Measurements from ENCODE around the gene PCDHGB2. TPM values are rescaled to one million over a fixed set of nuclear protein-coding genes. Genes with fewer than 3 reads are reported as not detected.
"Not testable (repeated sequence)": the region's sequence is repeated elsewhere in the genome, so short reads cannot be mapped to it uniquely, and the experiment has no call there.

Gene PCDHGB2
- polyA plus RNA-seq, 10 donors = 1.9 to 2.6 (median 2.2) TPM

DNA sequence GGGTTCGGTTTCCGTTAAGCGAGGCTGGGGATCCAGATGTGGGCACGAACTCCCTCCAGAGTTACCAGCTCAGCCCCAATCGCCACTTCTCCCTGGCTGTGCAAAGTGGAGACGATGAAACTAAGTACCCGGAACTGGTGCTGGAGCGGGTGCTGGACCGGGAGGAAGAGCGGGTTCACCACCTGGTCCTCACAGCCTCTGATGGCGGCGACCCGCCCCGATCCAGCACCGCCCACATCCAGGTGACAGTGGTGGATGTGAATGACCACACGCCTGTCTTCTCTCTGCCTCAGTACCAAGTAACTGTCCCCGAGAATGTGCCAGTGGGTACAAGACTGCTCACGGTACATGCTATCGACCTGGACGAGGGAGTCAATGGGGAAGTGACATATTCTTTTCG lies 23.6 kb downstream of the PCDHGB2 start:
- DNase-seq = no peak

DNA sequence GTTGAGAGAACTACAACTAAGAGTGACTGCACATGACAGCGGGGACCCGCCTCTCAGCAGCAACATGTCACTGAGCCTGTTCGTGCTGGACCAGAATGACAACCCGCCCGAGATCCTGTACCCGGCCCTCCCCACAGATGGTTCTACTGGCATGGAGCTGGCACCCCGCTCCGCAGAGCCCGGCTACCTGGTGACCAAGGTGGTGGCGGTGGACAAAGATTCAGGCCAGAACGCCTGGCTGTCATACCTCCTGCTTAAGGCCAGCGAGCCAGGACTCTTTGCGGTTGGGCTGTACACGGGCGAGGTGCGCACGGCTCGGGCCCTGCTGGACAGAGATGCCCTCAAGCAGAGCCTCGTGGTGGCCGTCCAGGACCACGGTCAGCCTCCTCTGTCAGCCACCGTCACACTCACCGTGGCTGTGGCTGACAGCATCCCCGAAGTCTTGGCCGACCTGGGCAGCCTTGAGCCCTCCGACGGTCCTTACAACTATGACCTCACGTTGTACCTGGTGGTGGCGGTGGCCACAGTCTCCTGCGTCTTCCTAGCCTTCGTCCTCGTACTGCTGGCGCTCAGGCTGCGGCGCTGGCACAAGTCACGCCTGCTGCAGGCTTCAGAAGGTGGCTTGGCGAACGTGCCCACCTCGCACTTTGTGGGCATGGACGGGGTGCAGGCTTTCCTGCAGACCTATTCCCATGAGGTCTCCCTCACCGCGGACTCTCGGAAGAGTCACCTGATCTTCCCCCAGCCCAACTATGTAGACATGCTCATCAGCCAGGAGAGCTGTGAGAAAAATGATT lies 24.9 kb downstream of the PCDHGB2 start:
- no peak for DNase-seq

DNA sequence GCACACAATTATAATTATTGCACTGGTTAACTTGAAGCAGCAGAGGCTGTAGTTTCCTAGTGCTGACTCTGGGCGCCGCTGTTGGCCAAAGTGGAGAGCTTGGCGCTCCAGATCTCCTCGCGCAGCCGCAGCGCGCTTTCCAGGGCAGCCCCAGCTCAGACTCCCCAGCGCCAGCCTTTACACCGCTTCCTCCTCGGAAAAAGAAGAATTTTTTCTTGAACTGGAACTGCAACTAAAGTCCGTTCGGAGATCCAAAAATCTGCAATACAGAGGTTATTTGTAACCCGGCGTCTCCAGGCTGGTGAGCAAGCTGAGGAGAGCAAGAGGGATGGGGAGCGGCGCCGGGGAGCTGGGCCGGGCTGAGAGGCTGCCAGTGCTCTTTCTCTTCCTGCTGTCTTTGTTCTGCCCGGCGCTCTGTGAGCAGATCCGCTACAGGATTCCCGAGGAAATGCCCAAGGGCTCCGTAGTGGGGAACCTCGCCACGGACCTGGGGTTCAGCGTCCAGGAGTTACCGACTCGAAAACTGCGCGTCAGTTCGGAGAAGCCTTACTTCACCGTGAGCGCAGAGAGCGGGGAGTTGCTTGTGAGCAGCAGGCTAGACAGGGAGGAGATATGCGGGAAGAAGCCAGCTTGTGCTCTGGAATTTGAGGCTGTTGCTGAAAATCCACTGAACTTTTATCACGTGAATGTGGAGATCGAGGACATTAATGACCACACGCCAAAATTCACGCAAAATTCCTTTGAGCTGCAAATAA lies 27.9 kb downstream of the PCDHGB2 start, which contains the start of gene PCDHGB4:
Gene PCDHGB4 (plus strand): TSS at position 142 of the 755 bp plus-strand sequence. CDS start 187 bp downstream, at position 329.
- DNase-seq = not testable (repeated sequence)

DNA sequence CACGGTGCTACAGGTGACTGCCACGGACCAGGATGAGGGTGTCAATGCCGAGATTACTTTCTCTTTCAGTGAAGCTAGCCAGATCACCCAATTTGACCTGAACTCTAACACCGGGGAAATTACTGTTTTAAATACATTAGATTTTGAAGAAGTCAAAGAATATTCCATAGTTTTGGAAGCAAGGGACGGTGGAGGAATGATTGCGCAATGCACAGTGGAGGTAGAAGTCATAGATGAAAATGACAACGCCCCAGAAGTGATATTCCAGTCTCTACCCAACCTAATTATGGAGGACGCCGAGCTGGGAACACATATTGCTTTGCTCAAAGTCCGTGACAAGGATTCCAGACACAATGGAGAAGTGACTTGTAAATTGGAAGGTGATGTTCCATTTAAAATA lies 28.9 kb downstream of the PCDHGB2 start:
- no peak for DNase-seq

DNA sequence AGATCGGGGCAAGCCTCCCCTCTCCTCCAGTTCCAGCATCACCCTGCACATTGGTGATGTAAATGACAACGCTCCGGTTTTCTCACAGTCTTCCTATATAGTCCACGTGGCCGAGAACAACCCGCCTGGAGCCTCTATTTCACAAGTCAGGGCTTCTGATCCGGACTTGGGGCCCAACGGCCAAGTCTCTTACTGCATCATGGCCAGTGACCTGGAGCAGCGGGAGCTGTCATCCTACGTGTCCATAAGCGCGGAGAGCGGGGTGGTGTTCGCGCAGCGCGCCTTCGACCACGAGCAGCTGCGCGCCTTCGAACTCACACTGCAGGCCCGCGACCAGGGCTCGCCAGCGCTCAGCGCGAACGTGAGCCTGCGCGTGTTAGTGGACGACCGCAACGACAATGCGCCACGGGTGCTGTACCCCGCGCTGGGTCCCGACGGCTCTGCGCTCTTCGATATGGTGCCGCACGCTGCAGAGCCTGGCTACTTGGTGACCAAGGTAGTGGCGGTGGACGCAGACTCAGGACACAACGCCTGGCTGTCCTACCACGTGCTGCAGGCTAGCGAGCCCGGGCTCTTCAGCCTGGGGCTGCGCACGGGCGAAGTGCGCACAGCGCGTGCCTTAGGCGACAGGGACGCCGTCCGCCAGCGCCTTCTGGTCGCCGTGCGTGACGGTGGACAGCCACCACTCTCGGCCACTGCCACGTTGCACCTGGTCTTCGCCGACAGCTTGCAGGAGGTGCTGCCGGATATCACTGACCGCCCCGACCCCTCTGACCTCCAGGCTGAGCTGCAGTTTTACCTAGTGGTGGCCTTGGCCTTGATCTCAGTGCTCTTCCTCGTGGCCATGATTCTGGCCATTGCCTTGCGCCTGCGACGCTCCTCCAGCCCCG lies 29.6 kb downstream of the PCDHGB2 start:
- DNase-seq = no peak

DNA sequence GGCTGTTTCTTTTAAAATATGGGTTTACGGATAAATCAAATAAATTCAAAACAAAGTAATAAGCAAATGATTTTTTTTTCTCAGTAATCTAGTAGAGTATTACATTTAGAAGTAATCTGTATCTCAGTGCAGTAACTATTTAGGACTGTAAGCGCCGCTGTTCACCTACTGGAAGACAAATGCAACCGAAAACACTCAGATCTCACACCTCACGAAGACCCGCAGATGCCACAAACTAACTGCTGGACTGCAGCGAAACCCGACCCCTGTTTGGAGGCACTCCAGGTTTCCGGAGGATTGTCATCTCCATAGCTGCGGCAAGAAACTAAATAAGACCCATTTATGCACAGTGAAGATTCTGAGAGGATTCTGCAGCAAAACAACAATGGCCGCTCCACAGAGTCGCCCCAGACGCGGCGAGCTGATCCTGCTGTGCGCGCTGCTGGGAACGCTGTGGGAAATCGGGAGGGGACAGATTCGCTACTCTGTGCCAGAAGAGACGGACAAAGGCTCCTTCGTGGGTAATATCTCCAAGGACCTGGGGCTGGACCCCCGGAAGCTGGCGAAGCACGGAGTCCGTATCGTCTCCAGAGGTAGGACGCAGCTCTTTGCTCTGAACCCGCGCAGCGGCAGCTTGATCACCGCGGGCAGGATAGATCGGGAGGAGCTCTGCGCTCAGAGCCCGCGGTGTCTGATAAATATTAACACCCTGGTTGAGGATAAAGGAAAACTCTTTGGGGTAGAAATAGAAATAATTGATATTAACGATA lies 32.8 kb downstream of the PCDHGB2 start, which contains the start of gene PCDHGA8:
Gene PCDHGA8 (plus strand): TSS at position 205 of the 770 bp plus-strand sequence. CDS start 181 bp downstream, at position 386.
- DNase-seq = no peak

DNA sequence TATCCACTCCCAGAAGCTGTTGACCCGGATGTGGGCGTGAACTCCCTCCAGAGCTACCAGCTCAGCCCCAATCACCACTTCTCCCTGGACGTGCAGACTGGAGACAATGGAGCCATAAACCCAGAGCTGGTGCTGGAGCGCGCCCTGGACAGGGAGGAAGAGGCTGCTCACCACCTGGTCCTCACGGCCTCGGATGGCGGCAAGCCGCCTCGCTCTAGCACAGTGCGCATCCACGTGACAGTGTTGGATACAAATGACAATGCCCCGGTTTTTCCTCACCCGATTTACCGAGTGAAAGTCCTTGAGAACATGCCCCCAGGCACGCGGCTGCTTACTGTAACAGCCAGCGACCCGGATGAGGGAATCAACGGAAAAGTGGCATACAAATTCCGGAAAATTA lies 33.5 kb downstream of the PCDHGB2 start:
- no peak for DNase-seq

DNA sequence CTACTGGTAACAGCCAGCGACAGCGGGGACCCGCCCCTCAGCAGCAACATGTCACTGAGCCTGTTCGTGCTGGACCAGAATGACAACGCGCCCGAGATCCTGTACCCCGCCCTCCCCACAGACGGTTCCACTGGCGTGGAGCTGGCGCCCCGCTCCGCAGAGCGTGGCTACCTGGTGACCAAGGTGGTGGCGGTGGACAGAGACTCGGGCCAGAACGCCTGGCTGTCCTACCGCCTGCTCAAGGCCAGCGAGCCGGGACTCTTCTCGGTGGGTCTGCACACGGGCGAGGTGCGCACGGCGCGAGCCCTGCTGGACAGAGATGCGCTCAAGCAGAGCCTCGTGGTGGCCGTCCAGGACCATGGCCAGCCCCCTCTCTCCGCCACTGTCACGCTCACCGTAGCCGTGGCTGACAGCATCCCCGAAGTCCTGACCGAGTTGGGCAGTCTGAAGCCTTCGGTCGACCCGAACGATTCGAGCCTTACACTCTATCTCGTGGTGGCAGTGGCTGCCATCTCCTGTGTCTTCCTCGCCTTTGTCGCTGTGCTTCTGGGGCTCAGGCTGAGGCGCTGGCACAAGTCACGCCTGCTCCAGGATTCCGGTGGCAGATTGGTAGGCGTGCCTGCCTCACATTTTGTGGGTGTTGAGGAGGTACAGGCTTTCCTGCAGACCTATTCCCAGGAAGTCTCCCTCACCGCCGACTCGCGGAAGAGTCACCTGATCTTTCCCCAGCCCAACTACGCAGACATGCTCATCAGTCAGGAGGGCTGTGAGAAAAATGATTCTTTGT lies 34.8 kb downstream of the PCDHGB2 start:
- DNase-seq = not testable (repeated sequence)

DNA sequence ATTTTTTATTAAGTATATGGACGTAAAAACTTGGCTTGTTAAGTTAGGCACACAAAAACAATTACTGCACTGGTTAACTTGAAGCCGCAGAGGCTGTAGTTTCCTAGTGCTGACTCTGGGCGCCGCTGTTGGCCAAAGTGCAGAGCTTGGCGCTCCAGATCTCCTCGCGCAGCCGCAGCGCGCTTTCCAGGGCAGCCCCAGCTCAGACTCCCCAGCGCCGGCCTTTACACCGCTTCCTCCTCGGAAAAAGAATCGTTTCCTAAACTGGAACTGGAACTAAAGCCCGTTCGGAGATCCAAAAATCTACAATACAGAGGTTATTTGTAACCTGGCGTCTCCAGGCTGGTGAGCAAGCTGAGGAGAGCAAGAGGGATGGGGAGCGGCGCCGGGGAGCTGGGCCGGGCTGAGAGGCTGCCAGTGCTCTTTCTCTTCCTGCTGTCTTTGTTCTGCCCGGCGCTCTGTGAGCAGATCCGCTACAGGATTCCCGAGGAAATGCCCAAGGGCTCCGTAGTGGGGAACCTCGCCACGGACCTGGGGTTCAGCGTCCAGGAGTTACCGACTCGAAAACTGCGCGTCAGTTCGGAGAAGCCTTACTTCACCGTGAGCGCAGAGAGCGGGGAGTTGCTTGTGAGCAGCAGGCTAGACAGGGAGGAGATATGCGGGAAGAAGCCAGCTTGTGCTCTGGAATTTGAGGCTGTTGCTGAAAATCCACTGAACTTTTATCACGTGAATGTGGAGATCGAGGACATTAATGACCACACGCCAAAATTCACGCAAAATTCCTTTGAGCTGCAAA lies 38.2 kb downstream of the PCDHGB2 start, which contains the start of gene PCDHGB5:
Gene PCDHGB5 (plus strand): TSS at position 192 of the 796 bp plus-strand sequence. CDS start 181 bp downstream, at position 373.
- DNase-seq = peak in 1 of 3 donors; percentile 24

DNA sequence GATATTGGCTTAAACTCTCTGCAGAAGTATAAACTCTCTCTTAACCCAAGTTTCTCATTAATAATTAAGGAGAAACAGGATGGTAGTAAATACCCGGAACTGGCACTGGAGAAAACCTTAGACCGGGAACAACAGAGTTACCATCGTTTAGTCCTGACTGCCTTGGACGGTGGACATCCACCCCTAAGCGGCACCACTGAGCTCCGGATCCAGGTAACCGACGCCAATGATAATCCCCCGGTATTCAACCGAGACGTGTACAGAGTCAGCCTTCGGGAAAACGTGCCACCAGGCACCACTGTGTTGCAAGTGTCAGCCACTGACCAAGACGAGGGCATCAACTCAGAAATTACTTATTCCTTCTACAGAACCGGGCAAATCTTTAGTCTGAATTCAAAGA lies 38.8 kb downstream of the PCDHGB2 start:
- DNase-seq = no peak

DNA sequence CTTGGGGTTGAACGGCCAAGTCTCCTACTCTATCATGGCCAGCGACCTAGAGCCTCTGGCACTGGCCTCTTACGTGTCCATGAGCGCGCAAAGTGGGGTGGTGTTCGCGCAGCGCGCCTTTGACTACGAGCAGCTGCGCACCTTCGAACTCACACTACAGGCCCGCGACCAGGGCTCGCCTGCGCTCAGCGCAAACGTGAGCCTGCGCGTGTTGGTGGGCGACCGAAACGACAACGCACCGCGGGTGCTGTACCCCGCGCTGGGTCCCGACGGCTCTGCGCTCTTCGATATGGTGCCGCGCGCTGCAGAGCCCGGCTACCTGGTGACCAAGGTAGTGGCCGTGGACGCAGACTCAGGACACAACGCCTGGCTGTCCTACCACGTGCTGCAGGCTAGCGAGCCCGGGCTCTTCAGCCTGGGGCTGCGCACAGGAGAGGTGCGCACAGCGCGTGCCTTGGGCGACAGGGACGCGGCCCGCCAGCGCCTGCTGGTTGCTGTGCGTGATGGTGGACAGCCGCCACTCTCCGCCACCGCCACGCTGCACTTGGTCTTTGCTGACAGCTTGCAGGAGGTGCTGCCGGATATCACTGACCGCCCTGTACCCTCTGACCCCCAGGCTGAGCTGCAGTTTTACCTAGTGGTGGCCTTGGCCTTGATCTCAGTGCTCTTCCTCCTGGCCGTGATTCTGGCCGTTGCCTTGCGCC lies 39.9 kb downstream of the PCDHGB2 start:
- DNase-seq = no peak

DNA sequence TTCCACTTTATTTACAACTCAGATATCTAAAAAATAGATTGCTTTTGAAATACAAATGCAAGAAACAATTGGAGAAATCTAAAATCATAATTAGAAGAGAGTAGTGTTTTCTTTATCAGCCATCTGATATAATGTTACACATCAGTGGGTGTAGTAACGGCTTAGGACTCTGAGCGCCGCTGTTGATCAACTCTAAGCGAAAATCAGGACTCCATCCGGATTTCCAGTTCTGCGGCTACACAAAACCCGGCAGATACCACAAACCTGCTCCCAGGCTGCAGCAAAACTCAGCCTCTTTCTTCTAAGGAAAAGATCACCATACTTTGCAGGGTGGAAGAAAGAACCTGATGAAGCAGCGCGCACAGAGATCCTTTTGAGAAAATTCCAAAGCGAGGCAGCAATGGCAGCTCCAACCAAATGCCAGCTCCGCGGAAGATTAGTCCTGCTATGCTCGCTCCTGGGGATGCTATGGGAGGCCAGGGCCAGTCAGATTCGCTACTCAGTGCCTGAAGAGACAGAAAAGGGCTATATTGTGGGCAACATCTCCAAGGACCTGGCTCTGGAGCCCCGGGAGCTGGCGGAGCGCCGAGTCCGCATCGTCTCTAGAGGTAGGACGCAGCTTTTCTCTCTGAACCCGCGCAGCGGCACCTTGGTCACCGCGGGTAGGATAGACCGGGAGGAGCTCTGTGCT lies 42.9 kb downstream of the PCDHGB2 start, which contains the start of gene PCDHGA9:
Gene PCDHGA9 (plus strand): TSS at position 226 of the 691 bp plus-strand sequence. CDS start 175 bp downstream, at position 401.
- no peak for DNase-seq

DNA sequence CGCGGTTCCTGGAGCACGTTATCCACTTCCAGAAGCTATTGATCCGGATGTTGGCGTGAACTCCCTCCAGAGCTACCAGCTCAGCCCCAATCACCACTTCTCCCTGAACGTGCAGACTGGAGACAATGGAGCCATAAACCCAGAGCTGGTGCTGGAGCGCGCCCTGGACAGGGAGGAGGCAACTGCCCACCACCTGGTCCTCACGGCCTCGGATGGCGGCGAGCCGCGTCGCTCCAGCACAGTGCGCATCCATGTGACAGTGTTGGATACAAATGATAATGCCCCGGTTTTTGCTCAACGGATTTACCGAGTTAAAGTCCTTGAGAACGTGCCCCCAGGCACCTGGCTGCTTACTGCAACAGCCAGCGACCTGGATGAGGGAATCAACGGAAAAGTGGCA lies 43.6 kb downstream of the PCDHGB2 start:
- DNase-seq = no peak

DNA sequence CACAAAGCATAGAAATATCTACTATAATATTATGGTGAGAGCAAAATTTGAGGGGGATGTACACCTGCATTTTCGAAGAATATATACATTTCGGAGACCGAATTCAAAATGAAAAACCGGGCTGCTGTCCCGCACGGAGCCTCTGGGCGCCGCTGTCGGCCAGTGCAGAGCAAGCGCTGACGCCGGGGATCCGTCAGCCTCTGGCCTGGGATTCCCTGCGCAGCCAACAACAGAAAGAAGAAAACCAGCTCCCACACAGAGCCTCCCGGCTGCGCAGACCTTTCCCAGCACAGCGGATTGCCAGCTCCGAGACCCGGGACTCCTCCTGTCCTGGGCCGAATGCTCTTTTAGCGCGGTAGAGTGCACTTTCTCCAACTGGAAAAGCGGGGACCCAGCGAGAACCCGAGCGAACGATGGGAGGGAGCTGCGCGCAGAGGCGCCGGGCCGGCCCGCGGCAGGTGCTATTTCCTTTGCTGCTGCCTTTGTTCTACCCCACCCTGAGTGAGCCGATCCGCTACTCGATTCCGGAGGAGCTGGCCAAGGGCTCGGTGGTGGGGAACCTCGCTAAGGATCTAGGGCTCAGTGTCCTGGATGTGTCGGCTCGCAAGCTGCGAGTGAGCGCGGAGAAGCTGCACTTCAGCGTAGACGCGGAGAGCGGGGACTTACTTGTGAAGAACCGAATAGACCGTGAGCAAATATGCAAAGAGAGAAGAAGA lies 48.2 kb downstream of the PCDHGB2 start, which contains the start of gene PCDHGB6:
Gene PCDHGB6 (plus strand): TSS at position 232 of the 716 bp plus-strand sequence. CDS start 182 bp downstream, at position 414.
- peak in 1 of 3 donors; percentile 57 for DNase-seq

DNA sequence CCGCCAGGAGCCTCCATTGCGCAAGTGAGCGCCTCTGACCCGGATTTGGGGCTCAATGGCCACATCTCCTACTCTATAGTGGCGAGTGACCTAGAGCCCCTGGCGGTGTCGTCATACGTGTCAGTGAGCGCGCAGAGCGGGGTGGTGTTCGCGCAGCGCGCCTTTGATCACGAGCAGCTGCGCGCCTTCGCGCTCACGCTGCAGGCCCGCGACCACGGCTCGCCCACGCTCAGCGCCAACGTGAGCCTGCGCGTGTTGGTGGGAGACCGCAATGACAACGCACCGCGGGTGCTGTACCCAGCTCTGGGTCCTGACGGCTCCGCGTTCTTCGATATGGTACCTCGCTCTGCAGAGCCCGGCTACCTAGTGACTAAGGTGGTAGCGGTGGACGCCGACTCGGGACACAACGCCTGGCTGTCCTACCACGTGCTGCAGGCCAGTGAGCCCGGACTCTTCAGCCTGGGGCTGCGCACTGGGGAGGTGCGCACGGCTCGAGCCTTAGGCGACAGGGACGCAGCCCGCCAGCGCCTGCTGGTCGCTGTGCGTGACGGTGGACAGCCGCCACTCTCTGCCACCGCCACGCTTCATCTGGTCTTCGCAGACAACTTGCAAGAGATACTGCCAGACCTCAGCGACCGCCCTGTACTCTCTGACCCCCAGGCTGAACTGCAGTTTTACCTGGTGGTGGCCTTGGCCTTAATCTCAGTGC lies 50.0 kb downstream of the PCDHGB2 start:
- no peak for DNase-seq

DNA sequence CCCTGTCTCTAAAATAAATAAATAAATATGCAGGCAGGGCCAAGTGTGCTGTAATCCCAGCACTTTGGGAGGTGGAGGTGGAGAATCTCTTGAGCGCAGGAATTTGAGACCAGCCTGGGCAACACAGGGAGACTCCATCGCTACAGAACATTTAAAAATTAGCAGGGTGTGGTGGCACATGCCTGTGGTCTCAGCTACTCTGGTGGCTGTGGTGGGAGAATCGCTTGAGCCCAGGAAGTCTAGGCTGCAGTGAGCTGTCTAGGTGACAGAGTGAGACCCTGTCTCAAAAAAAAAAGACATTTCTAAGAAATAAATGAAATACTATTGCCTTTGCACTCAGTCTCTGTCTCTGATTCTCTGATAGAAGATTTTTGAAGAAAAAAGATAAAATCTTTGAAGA lies 51.8 kb downstream of the PCDHGB2 start:
- DNase-seq = no peak
